Nucleus accumbens (tissue), 56 donors: ENCODE results near the gene SRD5A2.

Source experiments
- DNase-seq, 56 donors: peaks; one replicate each; lab custom pipeline; 2025; lab: John Stamatoyannopoulos, UW

Gene SRD5A2

GRCh38 chr2:31474296-31474695 is 106.4 kb downstream of the SRD5A2 start:
- DNase-seq, result no peak
